Measurements from ENCODE around the gene ZNF521.

Gene ZNF521

DNA sequence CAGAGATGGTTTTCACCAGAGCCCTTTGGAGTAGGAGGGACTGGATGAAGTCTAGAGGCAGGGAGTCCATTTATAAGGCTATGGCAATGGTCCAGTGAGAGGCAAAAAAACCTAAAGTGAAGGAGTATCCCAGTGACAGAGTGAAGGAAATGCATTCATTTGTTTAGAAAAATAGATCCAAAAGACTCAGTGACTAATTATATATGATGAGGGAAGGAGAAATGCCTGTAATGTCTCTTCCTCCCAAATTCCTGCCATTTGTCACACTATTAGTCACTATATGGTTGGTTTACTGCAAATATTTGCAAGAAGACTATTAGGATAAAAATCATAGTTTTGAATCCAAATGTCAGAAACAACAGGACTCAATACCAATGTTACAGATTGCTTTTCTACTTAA is 104.2 kb downstream of the ZNF521 start:
- DNase-seq = no peak

DNA sequence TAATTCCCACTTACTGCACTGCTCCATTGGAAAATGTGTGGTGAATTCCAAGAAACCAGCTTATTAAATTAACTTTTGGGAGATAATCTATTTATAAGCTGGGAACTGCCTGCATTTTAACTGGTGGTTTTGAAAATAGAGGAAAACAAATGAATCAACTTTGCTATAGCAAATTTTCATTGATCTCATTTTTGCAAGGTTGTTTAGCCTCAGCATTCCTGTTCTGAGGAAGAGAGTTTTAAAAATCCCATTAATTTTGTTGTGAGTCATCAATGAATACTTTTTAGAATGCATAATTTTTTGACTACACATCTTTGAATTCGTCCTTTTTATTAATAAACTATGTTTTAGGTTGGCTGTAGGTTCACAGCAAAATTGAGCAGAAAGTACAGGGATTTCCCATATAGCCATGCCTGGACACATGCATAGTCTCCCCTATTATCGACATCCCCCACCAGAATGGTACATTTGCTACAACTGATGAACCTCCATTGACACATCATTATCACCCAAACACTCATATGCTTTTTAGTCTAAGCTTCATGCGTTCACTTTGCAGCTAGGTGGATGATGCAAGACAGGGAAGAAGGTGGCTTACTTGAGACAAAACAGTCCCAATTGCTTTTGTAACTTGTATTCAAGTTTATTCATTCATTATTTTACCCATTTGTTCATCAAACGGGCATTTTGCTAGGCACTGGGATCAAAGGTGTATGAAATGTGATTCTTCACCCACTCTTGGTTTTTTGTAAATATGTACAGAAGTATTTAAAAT is 106.9 kb downstream of the ZNF521 start:
- DNase-seq = no peak

- DNase-seq = no peak
Observed at GRCh38 chr18:25244170-25244569, 107.8 kb downstream of the ZNF521 start.

DNA sequence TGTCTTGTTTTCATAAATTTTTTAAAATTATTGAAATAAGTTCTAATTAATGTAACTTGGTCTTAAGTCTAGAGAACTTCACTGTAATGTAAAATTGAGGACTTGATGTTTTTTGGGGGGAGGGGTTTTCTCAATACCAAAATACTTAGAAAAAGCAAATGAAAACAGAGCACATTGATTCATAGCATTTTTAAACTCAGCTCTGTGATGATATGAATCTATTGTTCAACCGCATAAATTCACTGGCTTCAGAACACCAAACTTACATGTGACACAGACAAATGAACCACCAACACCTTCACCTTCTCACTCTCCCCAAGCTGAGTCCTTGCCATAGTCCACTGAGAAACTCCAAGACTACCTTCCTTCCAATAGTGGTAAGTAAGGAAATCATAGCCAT is 108.2 kb downstream of the ZNF521 start:
- no peak for DNase-seq

DNA sequence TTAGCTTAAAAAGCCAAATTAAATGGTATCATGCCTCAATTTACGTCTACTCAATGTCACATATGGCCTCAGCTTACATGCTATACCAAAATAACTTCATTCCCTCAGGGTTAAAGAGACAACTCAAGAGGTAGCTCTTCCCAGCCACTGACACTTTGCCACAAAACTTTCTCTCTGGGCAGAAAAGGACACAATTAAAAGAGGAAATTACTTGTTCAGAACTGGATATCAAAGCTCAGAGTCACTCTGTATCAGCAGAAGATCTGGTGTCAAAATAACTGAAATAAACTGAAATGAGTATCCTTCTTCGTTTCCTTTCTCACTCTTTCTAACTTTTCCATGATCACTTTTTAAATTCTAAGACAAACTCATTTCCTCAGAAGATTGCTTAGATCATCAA is 108.7 kb downstream of the ZNF521 start:
- DNase-seq = no peak

- no peak for DNase-seq
Observed at GRCh38 chr18:25240420-25240770, 111.6 kb downstream of the ZNF521 start.

DNA sequence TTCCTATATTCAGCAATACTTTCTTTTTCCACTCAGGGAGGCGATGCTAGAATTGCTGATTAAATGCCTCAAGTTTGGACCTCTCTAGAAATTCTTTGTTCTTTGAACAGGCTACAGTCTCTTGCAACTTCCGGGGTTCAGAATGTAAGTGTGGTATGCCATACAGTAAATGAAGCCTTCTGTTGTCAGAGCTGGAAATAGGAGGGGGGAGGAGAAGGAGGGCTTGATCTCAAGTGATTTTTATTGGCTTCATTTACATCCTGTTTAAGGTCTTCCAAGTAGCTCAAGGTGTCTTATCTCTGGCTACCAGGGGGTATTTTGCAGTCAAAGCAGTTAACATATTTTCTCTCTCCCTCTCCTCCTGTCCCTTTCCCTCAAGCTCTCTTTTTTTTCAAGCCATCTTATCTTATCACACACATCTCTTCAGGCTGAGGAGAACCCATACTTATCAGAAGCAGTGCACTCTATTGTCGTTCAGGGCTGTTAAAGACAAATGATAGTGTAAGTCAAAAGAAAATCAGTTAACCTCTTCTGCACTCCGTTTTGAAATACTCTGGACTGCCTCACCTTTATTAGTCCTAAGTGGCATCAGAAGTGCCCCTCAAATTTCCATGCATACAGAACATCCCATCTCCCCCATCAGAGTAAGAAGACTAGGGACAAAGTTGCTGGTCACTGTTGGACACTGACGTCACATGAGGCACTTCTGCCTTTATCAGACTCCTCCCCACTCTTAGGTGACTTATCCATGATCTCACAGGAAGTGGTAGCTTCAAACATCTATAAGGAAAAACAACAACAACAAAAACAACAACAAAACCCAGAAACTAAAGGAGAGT is 112.2 kb downstream of the ZNF521 start:
- no peak for DNase-seq

- DNase-seq = no peak
Observed at GRCh38 chr18:25239151-25239550, 112.8 kb downstream of the ZNF521 start.

GRCh38 chr18:25237571-25238267 is 114.2 kb downstream of the ZNF521 start:
- no peak for DNase-seq

GRCh38 chr18:25236736-25237135 is 115.2 kb downstream of the ZNF521 start:
- DNase-seq = no peak

DNA sequence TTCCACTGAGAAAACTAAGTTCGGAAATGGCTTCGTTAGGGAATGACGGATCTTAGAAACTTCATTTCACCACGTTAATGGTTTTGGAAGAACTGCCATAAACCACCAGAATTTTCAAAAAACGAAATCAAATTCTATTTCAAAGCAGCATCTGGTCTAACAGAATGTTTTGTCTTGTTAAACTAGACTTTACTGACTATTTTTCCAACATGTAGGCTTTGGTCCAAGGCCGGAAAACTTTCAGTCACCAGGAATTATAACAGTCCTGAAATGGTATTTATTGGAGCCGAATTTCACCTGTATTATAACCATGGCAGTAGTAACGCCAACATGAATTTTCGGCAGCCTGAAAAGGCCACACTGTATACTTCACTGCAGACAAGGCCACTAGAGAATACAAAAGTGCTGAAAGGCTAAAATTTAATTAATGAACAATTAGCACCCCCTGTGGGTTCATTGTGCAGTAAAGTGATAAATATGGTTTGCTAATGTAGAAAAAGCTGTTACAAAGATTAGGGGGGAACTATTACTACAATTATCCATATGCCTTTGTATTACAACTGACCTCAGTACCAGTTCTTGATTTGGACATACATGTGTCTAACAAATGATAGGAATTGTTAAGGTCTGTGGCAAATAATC is 116.4 kb downstream of the ZNF521 start:
- DNase-seq = no peak

DNA sequence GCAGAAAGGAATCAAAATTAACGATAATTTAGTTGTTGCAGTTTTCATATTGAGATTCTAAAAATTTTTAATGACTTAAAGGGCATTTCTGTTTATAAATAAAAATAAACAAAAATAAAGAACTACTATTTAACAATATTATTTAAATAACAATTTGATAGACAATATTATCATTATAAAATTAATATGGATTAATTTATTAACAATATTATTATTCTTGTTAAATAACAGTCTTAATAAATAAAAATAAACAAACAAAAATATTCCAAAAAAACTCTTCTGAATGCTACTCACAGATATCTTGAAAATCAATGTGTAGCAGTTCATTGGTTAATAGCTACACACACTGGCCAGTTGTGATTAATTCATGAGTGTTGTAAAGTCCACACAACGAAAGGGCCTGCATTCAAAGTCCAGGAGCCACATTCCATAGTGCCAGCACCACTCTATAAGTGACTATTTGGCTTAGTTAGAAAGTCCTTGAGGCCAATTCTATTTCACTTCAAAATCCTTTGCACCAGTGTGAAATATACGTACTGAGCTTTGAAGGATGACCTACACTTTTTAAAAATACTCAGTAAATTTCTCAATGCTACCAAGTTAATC is 117.1 kb downstream of the ZNF521 start:
- DNase-seq = no peak

DNA sequence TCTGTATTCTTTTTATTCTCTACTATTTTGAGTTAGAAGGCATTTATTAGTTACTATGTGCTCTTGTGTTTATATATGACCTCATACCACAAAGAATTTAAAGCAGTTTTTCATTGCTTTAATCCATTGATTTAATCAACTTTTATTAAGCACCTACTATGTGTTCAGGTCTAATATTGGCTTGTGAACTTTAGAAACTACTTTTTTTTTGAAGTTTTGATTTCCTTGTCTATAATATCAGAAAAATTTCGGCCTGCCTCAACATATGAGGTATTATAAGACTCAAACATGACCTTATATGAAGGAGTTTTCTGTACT is 117.7 kb downstream of the ZNF521 start:
- no peak for DNase-seq

DNA sequence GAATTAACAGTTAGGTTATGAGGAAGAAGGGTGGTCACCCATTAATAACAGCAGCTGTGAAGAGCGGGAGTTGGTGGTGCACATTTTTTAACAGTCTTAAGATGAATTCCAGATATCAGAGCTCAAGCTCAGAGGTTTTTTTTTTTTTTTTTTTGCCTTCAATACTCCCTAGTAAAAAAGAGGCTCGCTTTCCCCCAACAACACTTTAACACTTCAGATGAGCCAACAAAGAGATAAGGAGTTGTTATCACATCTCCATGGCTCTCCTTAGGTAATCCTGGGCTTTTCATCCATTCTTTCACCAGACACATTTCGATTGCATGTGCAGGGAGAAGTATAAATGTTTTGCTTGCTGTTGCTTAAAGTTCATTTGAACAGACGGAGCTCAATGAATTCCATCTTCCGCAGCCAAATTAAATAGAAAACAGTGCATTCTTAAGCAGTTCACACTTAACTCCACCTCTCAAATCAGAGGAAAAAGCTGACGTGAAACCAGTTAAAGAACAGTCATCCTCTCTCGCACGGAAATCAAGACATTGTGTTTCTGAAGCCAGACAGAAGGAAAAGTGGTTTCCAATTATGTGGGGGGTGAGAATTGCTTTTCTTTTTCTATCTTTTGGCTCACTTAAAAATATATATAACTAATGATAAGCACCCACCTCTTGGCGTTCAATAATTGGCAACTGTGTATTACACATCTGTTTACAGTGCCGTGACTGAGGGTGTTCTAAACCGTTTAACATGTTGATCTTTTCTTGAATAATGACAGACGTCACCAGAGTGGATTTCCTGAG is 118.2 kb downstream of the ZNF521 start:
- DNase-seq = no peak

- no peak for DNase-seq
Observed at GRCh38 chr18:25231327-25231691, 120.7 kb downstream of the ZNF521 start.

- no peak for DNase-seq
Observed at GRCh38 chr18:25230658-25231326, 121.2 kb downstream of the ZNF521 start.

DNA sequence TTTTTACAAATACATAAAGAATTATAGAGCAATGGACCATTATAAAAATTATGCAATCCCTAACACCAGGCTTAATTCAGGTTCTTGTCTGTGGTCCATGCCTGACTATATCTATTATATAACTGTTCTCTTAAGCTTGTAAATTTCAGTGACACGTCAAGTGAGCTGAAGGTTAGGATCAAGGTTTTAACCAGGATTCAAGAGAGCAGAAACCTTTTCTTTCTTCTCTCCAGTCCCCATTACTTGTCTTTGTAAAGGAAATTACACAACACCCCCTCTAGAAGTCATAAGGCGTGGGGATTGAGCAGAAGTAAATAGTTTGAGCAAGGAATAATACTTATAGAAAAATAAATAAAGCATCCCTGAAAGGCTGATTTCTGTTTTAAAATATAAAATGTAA is 122.0 kb downstream of the ZNF521 start:
- no peak for DNase-seq

DNA sequence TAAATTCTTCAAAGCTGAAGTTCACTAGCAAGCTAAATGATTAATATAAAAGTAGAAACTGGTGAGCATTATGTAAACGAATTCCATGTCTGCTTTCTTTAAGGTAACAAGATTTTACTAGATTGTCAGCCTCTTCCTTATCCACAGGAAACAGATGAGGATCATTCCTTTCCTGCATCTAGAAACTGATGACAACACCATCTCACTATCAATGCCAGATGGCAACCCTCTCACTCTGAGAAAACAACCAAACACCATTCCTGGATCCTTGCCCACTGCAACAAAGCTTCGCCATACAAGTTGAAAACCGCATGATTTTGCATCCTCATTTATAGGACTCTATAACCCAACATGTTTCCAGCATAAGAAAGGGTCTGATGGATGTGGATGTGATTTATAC is 122.9 kb downstream of the ZNF521 start:
- no peak for DNase-seq

DNA sequence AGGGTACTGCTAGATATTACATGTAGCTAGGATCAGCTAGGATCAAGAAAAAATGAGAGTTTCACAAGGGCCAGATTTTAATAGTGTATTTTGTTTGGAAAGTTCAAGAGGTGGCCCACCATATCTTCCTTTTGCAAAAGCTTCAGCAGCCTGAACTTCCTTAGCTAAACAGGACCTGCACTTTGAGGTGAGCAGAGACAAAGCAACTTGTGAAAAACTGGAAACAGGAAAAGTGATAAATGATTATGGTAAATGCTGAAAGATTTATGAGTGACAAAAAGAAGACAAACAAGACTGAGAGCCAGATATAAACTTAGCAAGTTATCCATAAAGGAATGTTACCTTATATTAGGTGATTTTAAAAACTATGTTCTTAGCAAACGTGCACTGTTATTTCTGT is 123.6 kb downstream of the ZNF521 start:
- no peak for DNase-seq

GRCh38 chr18:25225151-25225550 is 126.8 kb downstream of the ZNF521 start:
- no peak for DNase-seq

Measured in activated gamma-delta T cell (primary cell).